D721Med (cell line): Measurements from ENCODE around the gene THPO.

ENCODE experiments used
- DNase-seq: peaks from one replicate; pipeline ENCODE4 v3.0.0; 2011; ENCODE audit warnings: low spot score; ENCODE audit not compliant: insufficient read length
- FAIRE-seq: peaks from 2 replicates; lab custom pipeline; 2011; peaks lifted over from hg19 to GRCh38; lab: Jason Lieb, UNC
- CTCF ChIP-seq: IDR thresholded peaks from 2 replicates; pipeline ENCODE4 v1.5.1; 2012; ENCODE audit warnings: mild to moderate bottlenecking, control low read depth; ENCODE audit not compliant: insufficient read depth; ENCODE audit errors: missing control alignments

Gene THPO

GRCh38 chr3:184353546-184353941 lies 24.5 kb downstream of the THPO start:
- FAIRE-seq = no peak

GRCh38 chr3:184352897-184353545 lies 25.0 kb downstream of the THPO start:
- no peak for TF ChIP-seq CTCF
- DNase-seq (no peak), FAIRE-seq (no peak)

More at GRCh38 chr3:184353546-184353941, 24.5 kb downstream of the THPO start:
- no peak for TF ChIP-seq CTCF
- DNase-seq = no peak

- no peak for DNase-seq
- TF ChIP-seq CTCF = no peak
- no peak for FAIRE-seq
Measured at GRCh38 chr3:184352149-184352785, 25.7 kb downstream of the THPO start.

GRCh38 chr3:184351511-184352148 lies 26.4 kb downstream of the THPO start:
- FAIRE-seq (no peak), DNase-seq (no peak)
- TF ChIP-seq CTCF = no peak

GRCh38 chr3:184350618-184351017 lies 27.4 kb downstream of the THPO start:
- DNase-seq = no peak
- TF ChIP-seq CTCF = no peak
- FAIRE-seq = no peak

- no peak for DNase-seq
- no peak for FAIRE-seq
- TF ChIP-seq CTCF = no peak
Measured at GRCh38 chr3:184349563-184350470, 28.2 kb downstream of the THPO start.
